Sigmoid colon (tissue), 7 donors: ENCODE results near the gene RPS6KA5. TPM values are rescaled to one million over a fixed set of nuclear protein-coding genes. Genes with fewer than 3 reads are reported as not detected.
"Not testable (repeated sequence)": the region's sequence is repeated elsewhere in the genome, so short reads cannot be mapped to it uniquely, and the experiment has no call there.

Experiments used
- DNase-seq: peaks from one replicate; pipeline ENCODE4 v3.0.0-alpha.2; 2019
- H3K27ac ChIP-seq, 4 donors: fragments of 200-600 bp; sonication (generic); one replicate each; pipeline ENCODE4 v1.5.1; 2016 to 2019; ENCODE audit warnings: mild to moderate bottlenecking in 1 of 4
- H3K27me3 ChIP-seq, 3 donors: fragments of 200-600 bp; sonication (generic); one replicate each; pipeline ENCODE4 v1.5.1; 2019; ENCODE audit warnings: mild to moderate bottlenecking in 1 of 3
- H3K36me3 ChIP-seq, 4 donors: fragments of 200-600 bp; sonication (generic); one replicate each; pipeline ENCODE4 v1.5.1; 2016 to 2019
- H3K4me1 ChIP-seq, 4 donors: fragments of 200-600 bp; sonication (generic); one replicate each; pipeline ENCODE4 v1.5.1; 2017 to 2019
- H3K4me3 ChIP-seq, 4 donors: fragments of 200-600 bp; sonication (generic); one replicate each; pipeline ENCODE4 v1.5.1; 2017 to 2019; ENCODE audit warnings: mild to moderate bottlenecking in 2 of 4, moderate library complexity in 1 of 4
- H3K9me3 ChIP-seq, 4 donors: fragments of 200-600 bp in 3 of 4; sonication (generic) in 3 of 4; one replicate each; pipeline versions ENCODE4 v1.5.1 to v1.6.1; 2013 to 2019
- EP300 ChIP-seq, 4 donors: sonication (generic); formaldehyde crosslinking; IDR thresholded peaks; one replicate each; pipeline ENCODE4 v1.6.1; 2017; ENCODE audit warnings: antibody characterized with exemption in 4 of 4
- POLR2A ChIP-seq, 2 donors: fragments of 450-650 bp; IDR thresholded peaks; one replicate each; pipeline ENCODE4 v1.6.1; 2016; ENCODE audit warnings: antibody characterized with exemption in 2 of 2, mild to moderate bottlenecking in 2 of 2, moderate library complexity in 2 of 2
- POLR2AphosphoS5 ChIP-seq, 4 donors: sonication (generic); formaldehyde crosslinking; IDR thresholded peaks; one replicate each; pipeline ENCODE4 v1.6.1; 2017; ENCODE audit warnings: antibody characterized with exemption in 4 of 4
- WGBS, 2 donors: extraction: QIAGEN DNeasy Blood & Tissue Kit; methylation state at CpG; one replicate each; pipeline ENCODE4 v1.1.7; 2013; 5-methylcytosine and 5-hydroxymethylcytosine counted together
- intact Hi-C: fragments of 100-400 bp; cut with DNase I; formaldehyde crosslinking; loops from one replicate; pipeline ENCODE4 v1.15.1; 2023
- polyA plus RNA-seq, 3 donors: library from polyadenylated mRNA; stranded (reverse); fragments of 200-250 nt; gene quantifications; one replicate each; pipeline ENCODE4 v1.2.3, GENCODE V29; 2013
- total RNA-seq, 4 donors: library from RNA; depleted of rRNA; stranded (reverse); fragments of >200 nt; gene quantifications; one replicate each; pipeline ENCODE4 v1.1.0, GENCODE V29; 2016
- TF ChIP-seq, protein P1 (sequence below), 4 experiments: fragments of 450-650 bp in 3 of 4; fragments of 200-600 bp in 1 of 4; IDR thresholded peaks; one replicate each; pipeline ENCODE4 v1.5.1; 2016 to 2019; ENCODE audit warnings: antibody characterized with exemption in 4 of 4, mild to moderate bottlenecking in 3 of 4, moderate library complexity in 2 of 4
- donor health status: healthy with polysubstance abuse.
- donor health status: Bipolar disorder and iron deficiency.
- donor health status: healthy.

RPS6KA5 gene
- total and polyA plus RNA-seq, 7 donors: 3.6 to 36.4 (median 18.2) TPM

DNA sequence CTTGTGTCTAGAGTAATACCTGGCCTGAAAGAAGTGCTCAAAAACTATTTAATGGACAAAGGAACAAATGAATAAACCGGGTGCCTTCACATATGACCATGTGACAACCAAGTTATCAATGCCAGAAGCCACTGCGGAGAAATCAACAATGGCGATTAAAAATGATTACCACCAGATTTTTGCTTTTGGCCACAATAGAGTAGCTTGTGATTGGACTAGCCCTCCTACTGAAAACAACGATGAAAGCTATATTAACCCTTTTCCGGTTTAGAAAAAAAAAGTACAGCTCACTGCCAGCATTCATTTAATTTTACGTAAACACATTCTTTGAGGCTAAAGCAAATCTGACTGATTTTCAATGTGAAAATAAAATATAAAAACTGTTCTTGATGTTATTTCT, 202.6 kb downstream of the RPS6KA5 start:
- intact Hi-C loops: no loop called here
- Histone ChIP-seq H3K36me3 (no peaks in the 10 kb centered on the region), H3K4me3 (peak overlapping the region in 2 of 4 donors; percentile 16), H3K4me1 (no peaks in the 10 kb centered on the region), H3K27ac (no peak overlapping the region), H3K9me3 (no peaks in the 10 kb centered on the region), H3K27me3 (no peaks in the 10 kb centered on the region)
- no peak for DNase-seq
- 73 to 85% methylated on average over 6 of the region's 6 CpGs for WGBS, 2 donors
- no peak for TF ChIP-seq POLR2A (IDR thresholded peaks at IDR 0.05)
- TF ChIP-seq POLR2AphosphoS5 (IDR thresholded peaks at IDR 0.05): no peak
- TF ChIP-seq, protein P1, sequence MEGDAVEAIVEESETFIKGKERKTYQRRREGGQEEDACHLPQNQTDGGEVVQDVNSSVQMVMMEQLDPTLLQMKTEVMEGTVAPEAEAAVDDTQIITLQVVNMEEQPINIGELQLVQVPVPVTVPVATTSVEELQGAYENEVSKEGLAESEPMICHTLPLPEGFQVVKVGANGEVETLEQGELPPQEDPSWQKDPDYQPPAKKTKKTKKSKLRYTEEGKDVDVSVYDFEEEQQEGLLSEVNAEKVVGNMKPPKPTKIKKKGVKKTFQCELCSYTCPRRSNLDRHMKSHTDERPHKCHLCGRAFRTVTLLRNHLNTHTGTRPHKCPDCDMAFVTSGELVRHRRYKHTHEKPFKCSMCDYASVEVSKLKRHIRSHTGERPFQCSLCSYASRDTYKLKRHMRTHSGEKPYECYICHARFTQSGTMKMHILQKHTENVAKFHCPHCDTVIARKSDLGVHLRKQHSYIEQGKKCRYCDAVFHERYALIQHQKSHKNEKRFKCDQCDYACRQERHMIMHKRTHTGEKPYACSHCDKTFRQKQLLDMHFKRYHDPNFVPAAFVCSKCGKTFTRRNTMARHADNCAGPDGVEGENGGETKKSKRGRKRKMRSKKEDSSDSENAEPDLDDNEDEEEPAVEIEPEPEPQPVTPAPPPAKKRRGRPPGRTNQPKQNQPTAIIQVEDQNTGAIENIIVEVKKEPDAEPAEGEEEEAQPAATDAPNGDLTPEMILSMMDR (IDR thresholded peaks at IDR 0.05): no peak
- TF ChIP-seq EP300 (IDR thresholded peaks at IDR 0.05): no peak

DNA sequence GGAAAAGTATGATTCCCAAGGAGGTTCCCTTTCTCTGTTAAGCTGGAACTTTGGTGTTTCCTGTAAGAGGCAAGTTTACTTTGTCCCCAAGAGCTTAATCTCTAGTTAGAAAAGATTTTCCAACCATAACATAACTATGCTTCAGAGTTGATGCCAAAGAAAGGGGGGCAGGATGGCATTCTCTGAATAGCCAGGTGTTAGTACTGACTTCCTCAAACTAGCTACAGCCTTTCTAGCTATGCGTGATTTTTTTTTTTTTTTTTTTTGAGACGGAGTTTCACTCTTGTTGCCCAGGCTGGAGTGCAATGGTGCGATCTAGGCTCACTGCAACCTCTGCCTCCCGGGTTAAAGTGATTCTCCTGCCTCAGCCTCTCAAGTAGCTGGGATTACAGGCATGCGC, 204.3 kb downstream of the RPS6KA5 start:
- H3K27me3 ChIP-seq, H3K4me1 ChIP-seq, H3K4me3 ChIP-seq, intact Hi-C loops, H3K27ac ChIP-seq, H3K36me3 ChIP-seq, DNase-seq, H3K9me3 ChIP-seq: not testable (repeated sequence)
- WGBS, 2 donors: 76 to 88% methylated on average over 5 of the region's 5 CpGs

DNA sequence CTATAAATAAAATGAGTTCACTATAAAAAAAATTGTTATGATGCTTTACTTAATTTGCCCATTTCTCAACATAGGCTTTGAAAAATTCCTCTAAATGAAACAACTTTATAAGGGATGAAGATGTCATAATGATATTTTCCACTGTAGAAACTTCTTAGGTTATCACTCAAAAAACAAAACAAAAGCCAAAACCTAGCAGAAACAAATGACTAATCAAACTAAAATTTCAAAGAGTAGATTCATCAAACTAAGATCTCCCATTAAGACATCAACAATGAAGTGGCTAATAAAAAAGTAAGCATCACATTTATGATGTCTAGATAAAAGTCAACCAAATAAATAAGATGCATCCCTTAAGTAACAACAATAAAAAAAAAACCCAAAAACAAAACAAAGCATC, 207.3 kb downstream of the RPS6KA5 start:
- DNase-seq: no peak
- Histone ChIP-seq H3K27me3 (no peaks in the 10 kb centered on the region), H3K27ac (no peak overlapping the region), H3K4me3 (no peak overlapping the region), H3K4me1 (no peaks in the 10 kb centered on the region), H3K9me3 (no peaks in the 10 kb centered on the region), H3K36me3 (no peaks in the 10 kb centered on the region)
- intact Hi-C loops: no loop called here
- no peak for TF ChIP-seq POLR2AphosphoS5 (IDR thresholded peaks at IDR 0.05)
- no peak for TF ChIP-seq POLR2A (IDR thresholded peaks at IDR 0.05)
- TF ChIP-seq, protein P1 (IDR thresholded peaks at IDR 0.05): no peak
- TF ChIP-seq EP300 (IDR thresholded peaks at IDR 0.05): no peak

DNA sequence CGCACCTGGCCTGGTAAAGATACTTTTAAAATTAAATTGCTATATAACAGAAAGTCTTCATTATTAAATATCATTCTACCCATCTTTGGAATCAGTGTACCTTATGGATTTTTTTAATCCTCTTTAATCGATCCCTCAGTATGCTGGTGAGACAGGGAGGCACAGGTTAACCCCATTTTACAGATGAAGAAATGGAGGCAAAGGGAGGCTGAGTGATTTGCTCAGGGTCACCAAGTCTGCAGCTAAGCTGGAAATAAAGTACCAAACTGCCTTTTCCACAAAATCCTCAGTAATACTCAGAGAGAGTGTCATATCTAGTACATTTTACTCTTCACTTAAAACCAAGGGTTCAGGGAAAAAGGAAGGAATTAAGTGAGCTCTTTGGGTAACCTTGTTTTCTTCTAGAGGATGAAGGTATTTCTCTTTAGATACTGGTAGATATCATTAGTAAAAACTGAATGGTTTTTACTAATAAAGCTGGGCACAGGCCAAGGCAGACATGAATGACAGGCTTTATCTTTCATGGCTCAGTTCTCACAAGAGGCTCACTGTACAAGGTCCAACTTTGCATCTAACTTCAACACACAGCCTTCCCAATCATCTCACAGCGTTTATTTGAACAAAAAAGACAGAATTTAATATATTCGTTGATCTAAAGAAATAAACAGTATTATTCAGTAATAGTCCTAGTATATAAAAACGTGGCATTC, 209.0 kb downstream of the RPS6KA5 start:
- intact Hi-C loops: no loop called here
- no peaks in the 10 kb centered on the region for H3K27me3 ChIP-seq
- no peaks in the 10 kb centered on the region for H3K4me1 ChIP-seq
- H3K9me3 ChIP-seq: no peaks in the 10 kb centered on the region
- H3K36me3 ChIP-seq: no peaks in the 10 kb centered on the region
- no peak for DNase-seq
- H3K4me3 ChIP-seq: no peak overlapping the region
- TF ChIP-seq EP300 (IDR thresholded peaks at IDR 0.05) (no peak), POLR2A (IDR thresholded peaks at IDR 0.05) (no peak), POLR2AphosphoS5 (IDR thresholded peaks at IDR 0.05) (no peak)
- TF ChIP-seq, protein P1 (IDR thresholded peaks at IDR 0.05): no peak
- H3K27ac ChIP-seq: no peak overlapping the region
- WGBS, 2 donors: 83 to 93% methylated on average over 5 of the region's 5 CpGs

DNA sequence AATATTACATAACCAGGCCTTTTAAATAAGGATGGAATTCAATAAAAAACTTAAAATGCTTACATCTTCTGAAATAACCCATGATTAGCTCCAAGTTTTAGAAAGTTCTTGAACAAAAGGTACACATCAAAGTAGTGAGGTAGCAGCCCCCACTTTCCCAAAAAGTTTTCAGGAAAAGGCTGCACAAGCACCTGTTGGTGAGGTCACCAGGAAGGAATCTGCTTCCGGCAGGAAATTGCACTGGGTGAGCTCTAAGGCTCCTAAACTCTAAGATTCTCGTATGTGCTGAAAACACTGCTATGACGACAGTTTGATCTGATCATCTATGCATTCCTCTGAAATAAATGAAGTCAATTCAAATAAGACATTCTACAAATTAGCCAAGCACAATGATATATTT, 210.0 kb downstream of the RPS6KA5 start:
- Histone ChIP-seq H3K36me3 (no peaks in the 10 kb centered on the region), H3K4me3 (no peak overlapping the region), H3K27me3 (no peaks in the 10 kb centered on the region), H3K9me3 (no peaks in the 10 kb centered on the region), H3K27ac (no peak overlapping the region), H3K4me1 (no peaks in the 10 kb centered on the region)
- intact Hi-C loops: no loop called here
- no peak for DNase-seq
- 40 to 62% methylated on average over 3 of the region's 3 CpGs for WGBS, 2 donors
- TF ChIP-seq, protein P1 (IDR thresholded peaks at IDR 0.05): no peak
- TF ChIP-seq POLR2A (IDR thresholded peaks at IDR 0.05): no peak
- TF ChIP-seq POLR2AphosphoS5 (IDR thresholded peaks at IDR 0.05): peak in 1 of 4 donors; percentile 22
